CD4-positive, alpha-beta T cell (primary cell): ENCODE data around the gene PIP5K1C. TPM values are rescaled to one million over a fixed set of nuclear protein-coding genes. Genes with fewer than 3 reads are reported as not detected.
A peak's percentile ranks its signal among the peaks of the same experiment; 100 is the strongest.

Experiments used
- ATAC-seq: fragments of 200-7000 bp; cut with Tn5 transposase; one replicate; pipeline ENCODE4 v1.10.0; 2022; ENCODE audit warnings: mild to moderate bottlenecking; ENCODE audit not compliant: poor library complexity
- CTCF ChIA-PET: fragments of 350-600 bp; sonication (Branson Sonifier 250); formaldehyde crosslinking; loops from one replicate; lab custom pipeline; 2021; ENCODE audit warnings: antibody characterized with exemption, inconsistent platforms; lab: Charles Lee
- POLR2A ChIA-PET: fragments of 350-600 bp; sonication (Branson Sonifier 250); formaldehyde crosslinking; loops from one replicate; lab custom pipeline; 2021; ENCODE audit warnings: antibody characterized with exemption, inconsistent platforms; lab: Charles Lee
- DNase-seq, 14 experiments: peaks; one replicate each; pipeline ENCODE4 v3.0.0-alpha.2; 2013 to 2020; ENCODE audit warnings: mixed read lengths in 2 of 14
- H3K27ac ChIP-seq, 2 donors: one replicate each; pipeline versions ENCODE4 v1.5.1 to v1.7.0; 2013; ENCODE audit warnings: low read length in 2 of 2, low read depth in 1 of 2, mild to moderate bottlenecking in 1 of 2
- H3K27me3 ChIP-seq, 2 experiments: 1 replicate in 1 of 2; 2 replicates in 1 of 2; pipeline versions ENCODE4 v1.6.1 to v1.7.0; 2013; ENCODE audit warnings: low read length in 2 of 2, control low read depth in 1 of 2, mild to moderate bottlenecking in 1 of 2, moderate library complexity in 1 of 2; ENCODE audit not compliant: insufficient read depth in 2 of 2, control insufficient read depth in 1 of 2
- H3K36me3 ChIP-seq: one replicate; pipeline ENCODE4 v1.6.1; 2013; ENCODE audit warnings: low read length, control low read depth; ENCODE audit not compliant: insufficient read depth
- H3K4me1 ChIP-seq: one replicate; pipeline ENCODE4 v1.6.1; 2013; ENCODE audit warnings: low read length, control low read depth; ENCODE audit not compliant: insufficient read depth
- H3K4me3 ChIP-seq: one replicate; pipeline ENCODE4 v1.5.1; 2013; ENCODE audit warnings: mild to moderate bottlenecking, low read length, moderate library complexity
- H3K9me3 ChIP-seq, 2 experiments: 1 replicate in 1 of 2; 2 replicates in 1 of 2; pipeline versions ENCODE4 v1.6.1 to v1.7.0; 2013; ENCODE audit warnings: low read length in 2 of 2, mild to moderate bottlenecking in 2 of 2, control low read depth in 1 of 2, moderate library complexity in 1 of 2; ENCODE audit not compliant: control insufficient read depth in 1 of 2, insufficient read depth in 1 of 2
- H3K27ac Mint-ChIP-seq: one replicate; pipeline ENCODE4 v1.8.0; 2020; ENCODE audit warnings: mixed read lengths
- H3K27me3 Mint-ChIP-seq: one replicate; pipeline ENCODE4 v1.8.0; 2021; ENCODE audit warnings: mixed read lengths
- H3K36me3 Mint-ChIP-seq: one replicate; pipeline ENCODE4 v1.8.0; 2021; ENCODE audit warnings: low read depth, mixed read lengths
- H3K4me1 Mint-ChIP-seq: one replicate; pipeline ENCODE4 v1.8.0; 2021; ENCODE audit warnings: low read depth, mixed read lengths
- H3K4me3 Mint-ChIP-seq: one replicate; pipeline ENCODE4 v1.8.0; 2020; ENCODE audit warnings: mild to moderate bottlenecking, mixed read lengths
- H3K9me3 Mint-ChIP-seq: one replicate; pipeline ENCODE4 v1.8.0; 2020; ENCODE audit warnings: mixed read lengths
- intact Hi-C, 2 experiments: fragments of 100-400 bp; cut with DNase I in 1 of 2; cut with micrococcal nuclease in 1 of 2; formaldehyde crosslinking; loops; one replicate each; pipeline versions ENCODE4 v1.15.1 to v1.9.0; 2023 to 2025; cut with DNase I, micrococcal nuclease
- total RNA-seq, 174 experiments: library from RNA in 2 of 174; stranded (reverse) in 2 of 174; gene quantifications; one replicate each; pipeline ENCODE4 v1.2.3 and lab custom pipeline; 2021 to 2026
- TF ChIP-seq, protein P1 (sequence below): fragments of 200-600 bp; IDR thresholded peaks from one replicate; pipeline ENCODE4 v1.8.0; 2022; ENCODE audit warnings: antibody characterized with exemption, mild to moderate bottlenecking

The PIP5K1C gene
- total RNA-seq, 2 experiments from 2014 or later, result 14.7 to 15.5 TPM

DNA sequence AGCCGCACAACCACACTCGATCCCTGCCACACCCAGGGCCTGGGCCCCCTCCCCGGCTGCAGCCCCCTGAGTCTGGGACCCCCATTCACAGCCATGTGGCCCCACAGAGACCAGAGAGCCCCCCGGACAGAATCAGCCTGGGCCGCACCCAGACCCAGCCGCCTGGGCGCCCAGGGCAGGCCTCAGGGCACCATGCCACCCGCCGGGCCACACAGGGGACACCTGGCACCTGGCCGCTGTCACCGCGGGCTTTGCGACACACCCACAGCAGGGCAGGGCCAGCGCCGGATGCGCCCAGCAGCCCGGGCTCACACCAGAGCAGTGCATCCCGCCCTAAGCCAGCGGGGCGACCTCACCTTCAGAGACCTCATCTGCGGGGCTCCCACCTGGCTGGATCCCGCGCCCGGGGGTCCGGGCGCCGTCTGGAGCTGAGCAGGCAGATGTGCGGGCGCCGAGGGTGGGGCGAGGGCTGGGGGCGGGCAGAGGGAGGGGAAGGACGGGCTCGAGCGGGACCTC lies 94.0 kb downstream of the PIP5K1C start:
- peaks cover 14% of the 10 kb centered on the region for H3K4me1 Mint-ChIP-seq
- Histone ChIP-seq H3K4me3 (peak overlapping the region; percentile 49), H3K27ac (no peak overlapping the region), H3K9me3 (peaks cover 0 to 26% of the 10 kb centered on the region in 2 experiments), H3K4me1 (peaks cover 40% of the 10 kb centered on the region), H3K27me3 (peaks cover 0 to 3% of the 10 kb centered on the region in 2 experiments), H3K36me3 (peaks cover 6% of the 10 kb centered on the region)
- TF ChIP-seq, protein P1, sequence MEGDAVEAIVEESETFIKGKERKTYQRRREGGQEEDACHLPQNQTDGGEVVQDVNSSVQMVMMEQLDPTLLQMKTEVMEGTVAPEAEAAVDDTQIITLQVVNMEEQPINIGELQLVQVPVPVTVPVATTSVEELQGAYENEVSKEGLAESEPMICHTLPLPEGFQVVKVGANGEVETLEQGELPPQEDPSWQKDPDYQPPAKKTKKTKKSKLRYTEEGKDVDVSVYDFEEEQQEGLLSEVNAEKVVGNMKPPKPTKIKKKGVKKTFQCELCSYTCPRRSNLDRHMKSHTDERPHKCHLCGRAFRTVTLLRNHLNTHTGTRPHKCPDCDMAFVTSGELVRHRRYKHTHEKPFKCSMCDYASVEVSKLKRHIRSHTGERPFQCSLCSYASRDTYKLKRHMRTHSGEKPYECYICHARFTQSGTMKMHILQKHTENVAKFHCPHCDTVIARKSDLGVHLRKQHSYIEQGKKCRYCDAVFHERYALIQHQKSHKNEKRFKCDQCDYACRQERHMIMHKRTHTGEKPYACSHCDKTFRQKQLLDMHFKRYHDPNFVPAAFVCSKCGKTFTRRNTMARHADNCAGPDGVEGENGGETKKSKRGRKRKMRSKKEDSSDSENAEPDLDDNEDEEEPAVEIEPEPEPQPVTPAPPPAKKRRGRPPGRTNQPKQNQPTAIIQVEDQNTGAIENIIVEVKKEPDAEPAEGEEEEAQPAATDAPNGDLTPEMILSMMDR, result no peak
- no peaks in the 10 kb centered on the region for H3K27me3 Mint-ChIP-seq
- H3K4me3 Mint-ChIP-seq, result no peak overlapping the region
- no peak overlapping the region for H3K27ac Mint-ChIP-seq
- peak; percentile 43 for ATAC-seq
- no peaks in the 10 kb centered on the region for H3K9me3 Mint-ChIP-seq
- intact Hi-C loops, result loop anchor here in 1 of 2 experiments (1.0 kb wide), 1 partner anchor 61 kb away; no protein-coding TSS in a partner anchor
- POLR2A ChIA-PET, result interaction anchor here (2.0 kb wide), 1 partner anchor 21 kb away, joined by 9 read pairs; the partner anchor contains the start of gene GIPC3
- peaks cover 6% of the 10 kb centered on the region for H3K36me3 Mint-ChIP-seq
- peak in 8 of 14 experiments; percentile 12 to 51 (median 38) for DNase-seq
- CTCF ChIA-PET, result no interaction called here

DNA sequence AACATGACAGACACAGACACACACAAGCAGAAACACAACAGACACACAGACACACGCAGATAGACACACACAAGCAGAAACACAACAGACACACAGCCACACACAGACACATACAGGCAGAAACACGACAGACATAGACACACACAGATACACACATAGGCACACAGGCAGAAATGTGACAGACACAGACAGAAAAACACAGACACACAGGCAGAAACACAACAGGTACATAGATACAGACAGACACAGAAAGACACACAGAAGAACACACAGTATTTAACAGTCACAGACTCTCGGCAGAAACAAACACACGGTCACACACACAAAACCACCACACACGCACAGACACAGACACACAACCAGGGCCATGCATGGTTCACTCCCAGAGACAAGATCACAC lies 94.5 kb downstream of the PIP5K1C start:
- peaks cover 0 to 3% of the 10 kb centered on the region in 2 experiments for H3K27me3 ChIP-seq
- H3K27ac ChIP-seq, result no peak overlapping the region
- TF ChIP-seq, protein P1, result no peak
- peaks cover 3% of the 10 kb centered on the region for H3K36me3 ChIP-seq
- H3K9me3 Mint-ChIP-seq, result no peaks in the 10 kb centered on the region
- ATAC-seq (peak; percentile 7), DNase-seq (no peak)
- peaks cover 14% of the 10 kb centered on the region for H3K4me1 Mint-ChIP-seq
- H3K4me3 Mint-ChIP-seq, result no peak overlapping the region
- H3K4me3 ChIP-seq, result peak overlapping the region; percentile 49
- H3K36me3 Mint-ChIP-seq, result peaks cover 6% of the 10 kb centered on the region
- no peak overlapping the region for H3K27ac Mint-ChIP-seq
- CTCF ChIA-PET, result no interaction called here
- no peaks in the 10 kb centered on the region for H3K27me3 Mint-ChIP-seq
- H3K4me1 ChIP-seq, result peaks cover 40% of the 10 kb centered on the region
- intact Hi-C loops, result loop anchor here in 1 of 2 experiments (1.0 kb wide), 1 partner anchor 60 kb away; no protein-coding TSS in a partner anchor
- peaks cover 0 to 26% of the 10 kb centered on the region in 2 experiments for H3K9me3 ChIP-seq
- POLR2A ChIA-PET, result interaction anchor here (2.0 kb wide), 1 partner anchor 21 kb away, joined by 9 read pairs; the partner anchor contains the start of gene GIPC3

DNA sequence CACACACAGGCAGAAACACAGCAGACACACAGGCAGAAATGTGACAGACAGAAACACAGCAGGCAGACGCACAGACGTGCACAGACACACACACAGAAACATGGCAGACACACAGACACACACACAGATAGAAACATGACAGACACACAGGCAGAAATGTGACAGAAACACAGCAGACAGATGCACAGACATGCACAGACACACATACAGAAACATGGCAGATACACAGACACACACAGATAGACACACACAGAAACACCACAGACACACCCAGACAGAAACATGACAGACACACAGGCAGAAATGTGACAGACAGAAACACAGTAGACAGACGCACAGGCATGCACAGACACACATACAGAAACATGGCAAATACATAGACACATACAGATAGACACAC lies 94.9 kb downstream of the PIP5K1C start:
- peaks cover 2% of the 10 kb centered on the region for H3K36me3 Mint-ChIP-seq

More for the DNA sequence above, 94.9 kb downstream of the PIP5K1C start:
- Histone ChIP-seq H3K27ac (no peak overlapping the region), H3K36me3 (no peaks in the 10 kb centered on the region), H3K4me3 (peak overlapping the region; percentile 49), H3K9me3 (peaks cover 0 to 26% of the 10 kb centered on the region in 2 experiments), H3K4me1 (peaks cover 40% of the 10 kb centered on the region), H3K27me3 (peaks cover 0 to 3% of the 10 kb centered on the region in 2 experiments)
- Mint-ChIP-seq H3K4me1 (peaks cover 14% of the 10 kb centered on the region), H3K9me3 (no peaks in the 10 kb centered on the region), H3K27ac (no peak overlapping the region), H3K4me3 (no peak overlapping the region), H3K27me3 (no peaks in the 10 kb centered on the region)
- intact Hi-C loops, result no loop called here
- DNase-seq (no peak), ATAC-seq (peak; percentile 48)
- POLR2A ChIA-PET, result interaction anchor here (0.6 to 1.2 kb wide), 7 partner anchors 17 to 157 kb away, joined by 3 to 6 read pairs (median 5); partner anchors contain the start of genes MFSD12 and MRPL54
- TF ChIP-seq, protein P1, result no peak
- CTCF ChIA-PET, result no interaction called here
